Fibroblast of skin of scalp (primary cell): ENCODE results near the gene PCGF1.
"Not testable (repeated sequence)": the region's sequence is repeated elsewhere in the genome, so short reads cannot be mapped to it uniquely, and the experiment has no call there.

ENCODE experiments used
- DNase-seq: peaks from one replicate; pipeline ENCODE4 v3.0.0-alpha.2; 2013

PCGF1 gene

GRCh38 chr2:74499267-74499939 lies 8.1 kb downstream of the PCGF1 start, which contains the start of gene LBX2:
LBX2 (minus strand) TSS chr2:74499603; CDS start chr2:74499537, 66 bp downstream.
- DNase-seq = no peak

GRCh38 chr2:74498500-74499266 lies 8.8 kb downstream of the PCGF1 start:
- DNase-seq = no peak

- DNase-seq = no peak
These were observed 9.6 kb downstream of the PCGF1 start for GRCh38 chr2:74497777-74498499.

GRCh38 chr2:74496997-74497776 lies 10.3 kb downstream of the PCGF1 start:
- no peak for DNase-seq

GRCh38 chr2:74495440-74495839 lies 12.1 kb downstream of the PCGF1 start:
- no peak for DNase-seq

GRCh38 chr2:74493546-74493945 lies 13.9 kb downstream of the PCGF1 start:
- no peak for DNase-seq

- DNase-seq = no peak
These were observed 15.6 kb downstream of the PCGF1 start for GRCh38 chr2:74491648-74492544.

GRCh38 chr2:74489906-74490305 lies 17.6 kb downstream of the PCGF1 start:
- DNase-seq = no peak

- no peak for DNase-seq
These were observed 18.6 kb downstream of the PCGF1 start for GRCh38 chr2:74488643-74489481.

GRCh38 chr2:74486141-74486540 lies 21.4 kb downstream of the PCGF1 start:
- DNase-seq = no peak

GRCh38 chr2:74483675-74484164 lies 23.8 kb downstream of the PCGF1 start:
- DNase-seq = not testable (repeated sequence)

- DNase-seq = peak; percentile 95
These were observed 24.5 kb downstream of the PCGF1 start, which contains the start of the genes CCDC142 and TTC31 for GRCh38 chr2:74482801-74483674. CCDC142 (minus strand) TSS chr2:74482998; CDS start chr2:74482837, 161 bp downstream. TTC31 (plus strand) TSS chr2:74483081; CDS start chr2:74483096, 15 bp downstream.

GRCh38 chr2:74481961-74482800 lies 25.3 kb downstream of the PCGF1 start:
- no peak for DNase-seq

GRCh38 chr2:74481431-74481830 lies 26.1 kb downstream of the PCGF1 start:
- DNase-seq = no peak

- no peak for DNase-seq
These were observed 32.6 kb downstream of the PCGF1 start for GRCh38 chr2:74474899-74475298.

- no peak for DNase-seq
These were observed 33.0 kb downstream of the PCGF1 start for GRCh38 chr2:74474481-74474880.

GRCh38 chr2:74472945-74473258 lies 34.6 kb downstream of the PCGF1 start:
- DNase-seq = no peak
